ENCODE results near the gene EXOC6.

- TF ChIP-seq EZH2 (IDR thresholded peaks at IDR 0.05; ENCODE audit: borderline replicate concordance, low read length), result no peak
- TF ChIP-seq, protein P1, sequence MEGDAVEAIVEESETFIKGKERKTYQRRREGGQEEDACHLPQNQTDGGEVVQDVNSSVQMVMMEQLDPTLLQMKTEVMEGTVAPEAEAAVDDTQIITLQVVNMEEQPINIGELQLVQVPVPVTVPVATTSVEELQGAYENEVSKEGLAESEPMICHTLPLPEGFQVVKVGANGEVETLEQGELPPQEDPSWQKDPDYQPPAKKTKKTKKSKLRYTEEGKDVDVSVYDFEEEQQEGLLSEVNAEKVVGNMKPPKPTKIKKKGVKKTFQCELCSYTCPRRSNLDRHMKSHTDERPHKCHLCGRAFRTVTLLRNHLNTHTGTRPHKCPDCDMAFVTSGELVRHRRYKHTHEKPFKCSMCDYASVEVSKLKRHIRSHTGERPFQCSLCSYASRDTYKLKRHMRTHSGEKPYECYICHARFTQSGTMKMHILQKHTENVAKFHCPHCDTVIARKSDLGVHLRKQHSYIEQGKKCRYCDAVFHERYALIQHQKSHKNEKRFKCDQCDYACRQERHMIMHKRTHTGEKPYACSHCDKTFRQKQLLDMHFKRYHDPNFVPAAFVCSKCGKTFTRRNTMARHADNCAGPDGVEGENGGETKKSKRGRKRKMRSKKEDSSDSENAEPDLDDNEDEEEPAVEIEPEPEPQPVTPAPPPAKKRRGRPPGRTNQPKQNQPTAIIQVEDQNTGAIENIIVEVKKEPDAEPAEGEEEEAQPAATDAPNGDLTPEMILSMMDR (conservative IDR thresholded peaks at IDR 0.05 in 1 of 2, IDR thresholded peaks at IDR 0.05 in 1 of 2; ENCODE audit: extremely low read depth in 1 of 2, insufficient read depth in 1 of 2, low read depth in 1 of 2, low read length in 2 of 2), result no peak
Measured at GRCh38 chr10:92830478-92831389, 17.6 kb upstream of the EXOC6 start.

Measured in mammary epithelial cell (primary cell).